Caco-2 (cell line): ENCODE measurements around the gene TRIM59. TPM values are rescaled to one million over a fixed set of nuclear protein-coding genes. Genes with fewer than 3 reads are reported as not detected.
"Not testable (repeated sequence)": the region's sequence is repeated elsewhere in the genome, so short reads cannot be mapped to it uniquely, and the experiment has no call there.

Experiments used
- BruUV-seq: library from RNA; stranded (reverse); fragments of 400-500 nt; replicated peaks from 2 replicates; lab custom pipeline; 2021; lab: Mats Ljungman, UMichigan
- CTCF ChIA-PET: fragments of 300-600 bp; sonication (Branson Sonifier 250); formaldehyde crosslinking; loops from one replicate; lab custom pipeline; 2022; ENCODE audit warnings: antibody characterized with exemption; lab: Charles Lee
- POLR2A ChIA-PET: fragments of 300-600 bp; sonication (Branson Sonifier 250); formaldehyde crosslinking; loops from one replicate; lab custom pipeline; 2022; ENCODE audit warnings: antibody characterized with exemption; lab: Charles Lee
- DNase-seq, 2 experiments: peaks; one replicate each; pipeline versions ENCODE4 v3.0.0 to v3.0.0-alpha.2; 2020 to 2022
- H3K27me3 ChIP-seq: replicated peaks from 2 replicates; pipeline ENCODE4 v1.6.0; 2011; ENCODE audit warnings: low read length; ENCODE audit not compliant: control insufficient read depth, insufficient read depth
- H3K36me3 ChIP-seq: 2 replicates; pipeline ENCODE4 v1.5.1; 2011; ENCODE audit warnings: low read length; ENCODE audit not compliant: control insufficient read depth, insufficient read depth
- H3K4me1 ChIP-seq: fragments of 250-450 bp; sonication (Bioruptor Pico); 2 replicates; pipeline ENCODE4 v1.5.1; 2020; ENCODE audit warnings: mild to moderate bottlenecking
- H3K4me3 ChIP-seq: 2 replicates; pipeline ENCODE4 v1.5.1; 2011; ENCODE audit warnings: low read depth, mild to moderate bottlenecking, control low read depth, low read length
- H3K9me3 ChIP-seq: fragments of 250-450 bp; sonication (Bioruptor Pico); 2 replicates; pipeline ENCODE4 v1.5.1; 2020; ENCODE audit warnings: mild to moderate bottlenecking, moderate library complexity
- H3K27ac Mint-ChIP-seq: one replicate; pipeline ENCODE4 v1.8.0; 2022; ENCODE audit warnings: mixed read lengths; ENCODE audit not compliant: unreplicated experiment
- H3K27me3 Mint-ChIP-seq: one replicate; pipeline ENCODE4 v1.8.0; 2022; ENCODE audit warnings: mixed read lengths; ENCODE audit not compliant: insufficient read depth, unreplicated experiment
- H3K36me3 Mint-ChIP-seq: one replicate; pipeline ENCODE4 v1.8.0; 2022; ENCODE audit warnings: mild to moderate bottlenecking, mixed read lengths; ENCODE audit not compliant: insufficient read depth, unreplicated experiment
- H3K4me1 Mint-ChIP-seq: one replicate; pipeline ENCODE4 v1.8.0; 2022; ENCODE audit warnings: low read depth, mixed read lengths; ENCODE audit not compliant: unreplicated experiment
- H3K4me3 Mint-ChIP-seq: one replicate; pipeline ENCODE4 v1.8.0; 2022; ENCODE audit warnings: mild to moderate bottlenecking, moderate library complexity, mixed read lengths; ENCODE audit not compliant: unreplicated experiment
- H3K9me3 Mint-ChIP-seq: one replicate; pipeline ENCODE4 v1.8.0; 2022; ENCODE audit warnings: mixed read lengths; ENCODE audit not compliant: unreplicated experiment
- intact Hi-C: fragments of 100-400 bp; cut with micrococcal nuclease; formaldehyde crosslinking; loops from one replicate; pipeline ENCODE4 v1.10.0; 2022; ENCODE audit not compliant: unreplicated experiment
- total RNA-seq: library from RNA; stranded (reverse); gene quantifications from 2 replicates; pipeline ENCODE4 v1.2.3, GENCODE V29; 2022
- TF ChIP-seq, protein P1 (sequence below), 2 experiments: fragments of 200-600 bp in 1 of 2; IDR thresholded peaks; 1 replicate in 1 of 2; 2 replicates in 1 of 2; pipeline versions ENCODE4 v1.5.1 to v1.8.0; 2011 to 2022; ENCODE audit warnings: antibody characterized with exemption in 1 of 2, control low read depth in 1 of 2, inconsistent platforms in 1 of 2, low read depth in 1 of 2, low read length in 1 of 2, mild to moderate bottlenecking in 1 of 2, moderate library complexity in 1 of 2; ENCODE audit not compliant: insufficient read depth in 1 of 2, severe bottlenecking in 1 of 2, unreplicated experiment in 1 of 2

Gene TRIM59
- total RNA-seq, 1 experiment from 2014 or later = 4.5 TPM

- ChIA-PET CTCF (interaction anchor here (0.7 kb wide), 1 partner anchor 383 kb away, joined by 3 read pairs; no protein-coding TSS in a partner anchor), POLR2A (no interaction called here)
- H3K9me3 ChIP-seq = no peaks in the 10 kb centered on the region
- Mint-ChIP-seq H3K9me3 (no peaks in the 10 kb centered on the region), H3K4me3 (no peak overlapping the region), H3K4me1 (no peaks in the 10 kb centered on the region), H3K36me3 (no peaks in the 10 kb centered on the region), H3K27ac (no peak overlapping the region), H3K27me3 (peaks cover 11% of the 10 kb centered on the region)
- no TSS peak for BruUV-seq
- intact Hi-C loops = no loop called here
- H3K36me3 ChIP-seq = no peaks in the 10 kb centered on the region
- no peaks in the 10 kb centered on the region for H3K4me1 ChIP-seq
- no peaks in the 10 kb centered on the region for H3K27me3 ChIP-seq
- TF ChIP-seq, protein P1, sequence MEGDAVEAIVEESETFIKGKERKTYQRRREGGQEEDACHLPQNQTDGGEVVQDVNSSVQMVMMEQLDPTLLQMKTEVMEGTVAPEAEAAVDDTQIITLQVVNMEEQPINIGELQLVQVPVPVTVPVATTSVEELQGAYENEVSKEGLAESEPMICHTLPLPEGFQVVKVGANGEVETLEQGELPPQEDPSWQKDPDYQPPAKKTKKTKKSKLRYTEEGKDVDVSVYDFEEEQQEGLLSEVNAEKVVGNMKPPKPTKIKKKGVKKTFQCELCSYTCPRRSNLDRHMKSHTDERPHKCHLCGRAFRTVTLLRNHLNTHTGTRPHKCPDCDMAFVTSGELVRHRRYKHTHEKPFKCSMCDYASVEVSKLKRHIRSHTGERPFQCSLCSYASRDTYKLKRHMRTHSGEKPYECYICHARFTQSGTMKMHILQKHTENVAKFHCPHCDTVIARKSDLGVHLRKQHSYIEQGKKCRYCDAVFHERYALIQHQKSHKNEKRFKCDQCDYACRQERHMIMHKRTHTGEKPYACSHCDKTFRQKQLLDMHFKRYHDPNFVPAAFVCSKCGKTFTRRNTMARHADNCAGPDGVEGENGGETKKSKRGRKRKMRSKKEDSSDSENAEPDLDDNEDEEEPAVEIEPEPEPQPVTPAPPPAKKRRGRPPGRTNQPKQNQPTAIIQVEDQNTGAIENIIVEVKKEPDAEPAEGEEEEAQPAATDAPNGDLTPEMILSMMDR (IDR thresholded peaks at IDR 0.05; ENCODE audit: insufficient read depth in 1 of 2, low read depth in 1 of 2, low read length in 1 of 2, severe bottlenecking in 1 of 2, unreplicated experiment in 1 of 2) = no peak
- DNase-seq = no peak
- H3K4me3 ChIP-seq = no peak overlapping the region
Measured at GRCh38 chr3:160454995-160455394, 5.4 kb upstream of the TRIM59 start.

GRCh38 chr3:160452251-160452650 is 2.7 kb upstream of the TRIM59 start:
- BruUV-seq, H3K36me3 Mint-ChIP-seq, POLR2A ChIA-PET, H3K27ac Mint-ChIP-seq, H3K9me3 Mint-ChIP-seq, H3K27me3 ChIP-seq, H3K36me3 ChIP-seq, H3K4me3 ChIP-seq, DNase-seq, H3K4me3 Mint-ChIP-seq, CTCF ChIA-PET, H3K27me3 Mint-ChIP-seq, H3K4me1 ChIP-seq, H3K9me3 ChIP-seq, H3K4me1 Mint-ChIP-seq, intact Hi-C loops: not testable (repeated sequence)

DNA sequence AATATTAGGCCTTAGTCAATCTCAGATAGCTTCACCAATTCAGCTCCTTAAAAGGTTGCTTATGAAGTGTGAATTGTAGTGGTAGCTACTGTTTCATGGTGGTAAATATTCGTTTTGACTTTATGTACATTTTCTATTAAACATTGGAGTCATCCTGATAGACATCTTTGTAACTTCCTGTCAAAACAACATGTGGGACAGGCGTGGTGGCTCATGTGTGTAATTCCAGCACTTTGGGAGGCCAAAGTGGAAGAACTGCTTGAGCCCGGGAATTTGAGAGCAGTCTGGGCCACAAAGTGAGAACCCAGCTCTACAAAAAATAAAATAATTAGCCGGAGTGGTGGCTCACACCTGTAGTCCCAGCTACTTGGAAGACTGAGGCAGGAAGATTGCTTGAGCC is 2.0 kb upstream of the TRIM59 start:
- no peak overlapping the region for H3K27ac Mint-ChIP-seq

More for the DNA sequence above, 2.0 kb upstream of the TRIM59 start:
- Mint-ChIP-seq H3K36me3 (peaks cover 9% of the 10 kb centered on the region), H3K4me1 (no peaks in the 10 kb centered on the region), H3K9me3 (no peaks in the 10 kb centered on the region), H3K4me3 (no peak overlapping the region), H3K27me3 (peaks cover under 1% of the 10 kb centered on the region)
- CTCF ChIA-PET = no interaction called here
- H3K36me3 ChIP-seq = no peaks in the 10 kb centered on the region
- POLR2A ChIA-PET = no interaction called here
- DNase-seq = no peak
- no TSS peak for BruUV-seq
- H3K4me1 ChIP-seq = 0 out of 2 replicates have a peak, but pooled peaks cover 5% of the 10 kb centered on the region
- H3K9me3 ChIP-seq = no peaks in the 10 kb centered on the region
- TF ChIP-seq, protein P1 (IDR thresholded peaks at IDR 0.05; ENCODE audit: insufficient read depth in 1 of 2, low read depth in 1 of 2, low read length in 1 of 2, severe bottlenecking in 1 of 2, unreplicated experiment in 1 of 2) = no peak
- intact Hi-C loops = no loop called here
- no peak overlapping the region for H3K4me3 ChIP-seq
- H3K27me3 ChIP-seq = no peaks in the 10 kb centered on the region
